Sciatic nerve (tissue), 2 donors: ENCODE measurements around the gene ATG4C. TPM values are rescaled to one million over a fixed set of nuclear protein-coding genes. Genes with fewer than 3 reads are reported as not detected.
A peak's percentile ranks its signal among the peaks of the same experiment; 100 is the strongest.
"Not testable (repeated sequence)": the region's sequence is repeated elsewhere in the genome, so short reads cannot be mapped to it uniquely, and the experiment has no call there.

Source experiments
- ATAC-seq: fragments of 200-7000 bp; cut with Tn5 transposase; one replicate; pipeline ENCODE4 v1.9.1; 2020; ENCODE audit warnings: mild to moderate bottlenecking, moderate library complexity
- DNase-seq: peaks from one replicate; pipeline ENCODE4 v3.0.0-alpha.2; 2020; ENCODE audit warnings: low spot score
- intact Hi-C: fragments of 100-400 bp; cut with DNase I; formaldehyde crosslinking; loops from one replicate; pipeline ENCODE4 v1.14.2; 2022
- total RNA-seq: library from RNA; stranded (reverse); fragmentation: NEBNext Ultra II Directional; extraction: Animal tissue kit (Norgen Biotek cat#: 25700); gene quantifications from one replicate; pipeline ENCODE4 v1.2.1, GENCODE V29; 2021
- donor health status: DM: no; HTN: no; CAD: no.
- donor health status: DM: no; HTN: no; CAD: no.

The ATG4C gene, protein sequence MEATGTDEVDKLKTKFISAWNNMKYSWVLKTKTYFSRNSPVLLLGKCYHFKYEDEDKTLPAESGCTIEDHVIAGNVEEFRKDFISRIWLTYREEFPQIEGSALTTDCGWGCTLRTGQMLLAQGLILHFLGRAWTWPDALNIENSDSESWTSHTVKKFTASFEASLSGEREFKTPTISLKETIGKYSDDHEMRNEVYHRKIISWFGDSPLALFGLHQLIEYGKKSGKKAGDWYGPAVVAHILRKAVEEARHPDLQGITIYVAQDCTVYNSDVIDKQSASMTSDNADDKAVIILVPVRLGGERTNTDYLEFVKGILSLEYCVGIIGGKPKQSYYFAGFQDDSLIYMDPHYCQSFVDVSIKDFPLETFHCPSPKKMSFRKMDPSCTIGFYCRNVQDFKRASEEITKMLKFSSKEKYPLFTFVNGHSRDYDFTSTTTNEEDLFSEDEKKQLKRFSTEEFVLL
- total RNA-seq = 14.4 TPM

DNA sequence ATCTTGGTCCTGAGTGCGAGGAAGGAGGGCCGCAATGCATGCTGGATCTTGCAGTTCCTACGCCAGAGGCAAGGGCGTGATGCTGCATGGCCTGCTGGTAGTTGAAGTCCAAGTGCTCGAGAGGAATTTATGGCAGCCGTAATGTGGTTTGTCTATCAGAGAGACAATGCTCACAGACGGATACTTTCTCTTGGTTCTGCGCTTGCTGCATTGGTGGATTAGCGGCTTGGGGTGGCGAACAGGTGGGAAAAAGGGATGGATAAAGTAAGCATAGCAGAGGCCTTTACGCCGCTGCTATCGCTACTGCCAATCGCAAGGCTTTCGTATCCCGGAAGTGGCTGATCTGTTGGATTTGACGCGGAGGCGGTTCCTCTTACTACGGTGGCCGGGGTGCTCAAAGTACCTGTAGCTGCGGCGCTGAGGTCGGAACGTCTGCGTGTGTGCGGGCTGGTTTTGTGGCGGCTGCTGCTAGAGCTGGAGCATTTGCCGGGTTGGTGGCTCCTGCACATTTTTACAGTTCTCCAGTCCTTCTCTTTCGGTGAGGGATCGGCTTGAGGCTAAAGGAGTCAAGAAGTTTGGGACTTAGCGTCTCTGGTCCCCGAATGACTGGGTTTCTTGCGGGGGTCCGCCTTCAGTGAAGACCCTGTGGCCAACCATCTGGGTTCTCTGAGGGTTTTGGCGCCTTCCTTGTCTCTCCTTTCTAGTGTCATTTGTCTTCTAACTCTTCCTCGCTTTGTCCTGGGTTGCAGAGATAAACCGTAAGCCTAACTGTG, at the start of gene ATG4C:
Gene ATG4C, plus strand, starts transcription at position 397 of the 773 bp plus-strand sequence. CDS start 19,655 bp downstream, outside the sequence.
- ATAC-seq (peak; percentile 100), DNase-seq (peak; percentile 96)
- intact Hi-C loops = no loop called here

DNA sequence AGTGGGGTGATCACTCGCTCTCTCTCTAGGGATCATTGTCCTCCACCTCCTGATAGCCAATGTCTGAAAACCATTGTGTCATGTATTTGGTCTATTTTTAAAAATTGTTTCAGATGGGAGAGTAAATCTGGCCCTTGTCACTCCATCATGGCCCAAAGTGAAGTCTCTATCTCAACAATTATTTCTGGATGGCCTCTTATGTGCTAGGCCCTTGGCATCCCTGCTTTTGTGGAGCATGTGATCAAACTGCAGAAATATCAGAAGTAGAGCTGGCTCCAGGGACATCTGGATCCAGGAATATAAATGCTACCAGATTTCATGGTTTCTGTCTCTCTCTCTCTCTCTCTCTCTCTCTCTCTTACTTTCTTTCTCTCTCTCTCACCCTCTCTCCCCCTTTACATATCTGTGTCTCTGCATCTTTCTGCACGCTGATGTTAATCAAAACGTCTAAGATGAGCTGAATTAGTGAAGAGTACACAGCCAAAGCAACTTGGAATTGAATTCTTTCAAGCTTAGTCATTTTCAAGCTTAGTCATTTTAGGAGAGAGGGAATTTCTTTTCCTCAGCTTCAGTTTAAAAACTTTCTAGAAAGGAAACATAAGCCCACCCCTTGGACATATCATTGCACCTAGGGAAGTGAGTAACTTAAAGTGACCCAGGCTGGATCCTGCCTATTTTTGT, 48.3 kb upstream of the ATG4C start:
- ATAC-seq = peak; percentile 66

DNA sequence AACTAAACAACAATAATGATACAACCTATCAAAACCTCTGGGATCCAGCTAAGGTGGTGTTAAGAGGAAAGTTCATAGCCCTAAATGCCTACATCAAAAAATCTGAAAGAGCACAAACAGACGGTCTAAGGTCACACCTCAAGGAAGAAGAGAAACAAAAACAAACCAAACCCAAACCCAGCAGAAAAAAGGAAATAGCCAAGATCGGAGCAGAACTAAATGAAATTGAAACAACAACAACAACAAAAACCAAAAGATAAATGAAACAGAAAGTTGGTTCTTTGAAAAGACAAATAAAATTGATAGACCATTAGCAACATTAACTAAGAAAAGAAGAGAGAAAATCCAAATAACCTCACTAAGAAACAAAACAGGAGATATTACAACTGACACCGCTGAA, 43.2 kb upstream of the ATG4C start:
- DNase-seq, ATAC-seq: not testable (repeated sequence)
- intact Hi-C loops = loop anchor here (10.0 kb wide), 1 partner anchor 236 kb away; no protein-coding TSS in a partner anchor

More for the DNA sequence above, 48.3 kb upstream of the ATG4C start:
- DNase-seq = no peak
- intact Hi-C loops = no loop called here

DNA sequence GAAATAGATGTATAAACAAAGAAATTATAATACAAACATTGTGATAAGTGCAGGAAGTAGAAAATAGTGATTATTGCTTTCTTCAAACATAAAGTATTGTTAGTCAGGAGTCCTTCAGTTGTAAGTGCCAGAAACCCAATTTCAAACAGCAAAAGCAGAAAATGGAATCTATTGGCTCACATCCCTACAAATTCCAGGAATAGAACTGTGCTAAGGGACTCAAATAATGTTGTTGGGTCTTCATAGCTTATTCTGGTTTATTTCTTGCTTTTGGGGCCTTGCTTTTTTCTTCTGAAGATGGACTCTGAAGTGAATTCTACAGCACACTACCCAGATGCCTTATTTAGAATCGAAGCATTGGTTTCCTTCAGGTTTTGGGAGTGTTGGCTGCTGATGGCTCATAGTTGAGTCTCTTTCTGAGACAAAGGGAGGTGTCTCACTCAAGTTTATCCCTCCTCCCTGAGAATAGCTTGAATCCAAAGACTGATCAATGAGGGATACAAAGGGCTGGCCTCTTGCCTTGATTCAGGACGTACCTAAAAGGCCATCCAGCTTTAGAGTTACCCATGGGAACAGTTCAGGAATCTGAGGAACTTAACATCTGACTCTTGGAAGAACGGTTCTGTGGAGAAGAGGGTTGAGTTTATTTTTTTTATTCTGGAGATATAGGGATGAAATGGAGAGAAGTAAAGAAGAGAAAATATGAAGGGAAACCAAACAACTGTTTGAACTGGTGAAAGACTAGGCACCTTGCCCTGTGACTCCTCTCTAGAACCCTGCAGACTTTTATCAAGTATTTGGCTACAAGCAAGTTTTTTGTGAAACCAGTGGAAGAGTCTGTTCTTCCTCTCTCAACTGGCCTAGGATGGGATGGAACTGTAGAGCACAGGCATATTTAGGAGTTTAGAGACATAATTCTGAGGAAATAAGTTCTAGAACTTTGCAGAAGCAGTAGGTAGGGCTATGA, 39.0 kb upstream of the ATG4C start:
- intact Hi-C loops = loop anchor here (10.0 kb wide), 1 partner anchor 240 kb away; no protein-coding TSS in a partner anchor
- DNase-seq (no peak), ATAC-seq (peak; percentile 46)

DNA sequence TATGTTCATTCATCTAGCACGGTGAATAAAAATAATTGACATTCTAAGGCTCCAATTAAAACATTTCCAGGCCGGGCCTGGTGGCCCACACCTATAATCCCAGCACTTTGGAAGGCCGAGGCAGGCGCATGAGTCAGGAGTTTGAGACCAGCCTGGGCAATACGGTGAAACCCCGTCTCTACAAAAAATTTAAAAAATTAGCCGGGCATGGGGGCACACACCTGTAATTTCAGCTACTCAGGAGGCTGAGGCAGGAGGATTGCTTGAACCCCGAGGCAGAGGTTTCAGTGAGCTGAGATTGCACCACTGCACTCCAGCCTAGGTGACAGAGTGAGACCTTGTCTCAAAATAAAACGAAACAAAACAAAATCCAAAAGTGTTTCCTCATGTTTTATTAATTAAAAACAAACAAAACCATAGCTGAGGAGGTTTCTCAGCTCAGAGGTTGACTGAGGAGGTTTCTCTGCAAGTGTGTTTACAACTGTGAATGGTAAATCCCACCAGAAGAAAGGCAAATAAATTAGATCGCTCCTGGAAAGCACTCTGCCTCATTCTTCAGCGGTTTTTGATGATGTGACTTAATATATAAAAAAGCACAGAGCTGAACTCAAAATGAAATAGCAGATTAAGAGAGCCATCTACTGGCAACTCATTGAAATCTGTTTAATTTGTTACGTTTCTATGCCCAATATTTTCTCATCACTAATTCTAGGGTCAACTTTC, 37.7 kb upstream of the ATG4C start:
- intact Hi-C loops = loop anchor here (10.0 kb wide), 1 partner anchor 241 kb away; no protein-coding TSS in a partner anchor
- peak; percentile 83 for ATAC-seq

DNA sequence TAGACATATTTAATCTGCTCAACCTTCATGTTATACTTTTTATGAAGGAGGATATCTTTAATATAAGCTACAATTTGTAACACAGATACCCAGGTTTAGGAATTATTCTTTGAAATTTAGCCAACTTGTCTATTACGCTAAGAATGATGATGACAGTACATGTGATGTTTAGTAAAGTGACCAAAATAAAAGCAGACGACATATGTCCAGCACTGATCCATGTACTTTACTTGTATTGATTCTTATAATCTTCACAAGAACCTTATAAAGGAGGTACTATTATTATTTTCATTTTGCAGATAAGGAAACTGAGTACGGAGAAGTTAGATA, 37.2 kb upstream of the ATG4C start:
- DNase-seq (no peak), ATAC-seq (no peak)
- intact Hi-C loops = loop anchor here (10.0 kb wide), 1 partner anchor 242 kb away; no protein-coding TSS in a partner anchor

More for the DNA sequence above, 37.7 kb upstream of the ATG4C start:
- DNase-seq = no peak

DNA sequence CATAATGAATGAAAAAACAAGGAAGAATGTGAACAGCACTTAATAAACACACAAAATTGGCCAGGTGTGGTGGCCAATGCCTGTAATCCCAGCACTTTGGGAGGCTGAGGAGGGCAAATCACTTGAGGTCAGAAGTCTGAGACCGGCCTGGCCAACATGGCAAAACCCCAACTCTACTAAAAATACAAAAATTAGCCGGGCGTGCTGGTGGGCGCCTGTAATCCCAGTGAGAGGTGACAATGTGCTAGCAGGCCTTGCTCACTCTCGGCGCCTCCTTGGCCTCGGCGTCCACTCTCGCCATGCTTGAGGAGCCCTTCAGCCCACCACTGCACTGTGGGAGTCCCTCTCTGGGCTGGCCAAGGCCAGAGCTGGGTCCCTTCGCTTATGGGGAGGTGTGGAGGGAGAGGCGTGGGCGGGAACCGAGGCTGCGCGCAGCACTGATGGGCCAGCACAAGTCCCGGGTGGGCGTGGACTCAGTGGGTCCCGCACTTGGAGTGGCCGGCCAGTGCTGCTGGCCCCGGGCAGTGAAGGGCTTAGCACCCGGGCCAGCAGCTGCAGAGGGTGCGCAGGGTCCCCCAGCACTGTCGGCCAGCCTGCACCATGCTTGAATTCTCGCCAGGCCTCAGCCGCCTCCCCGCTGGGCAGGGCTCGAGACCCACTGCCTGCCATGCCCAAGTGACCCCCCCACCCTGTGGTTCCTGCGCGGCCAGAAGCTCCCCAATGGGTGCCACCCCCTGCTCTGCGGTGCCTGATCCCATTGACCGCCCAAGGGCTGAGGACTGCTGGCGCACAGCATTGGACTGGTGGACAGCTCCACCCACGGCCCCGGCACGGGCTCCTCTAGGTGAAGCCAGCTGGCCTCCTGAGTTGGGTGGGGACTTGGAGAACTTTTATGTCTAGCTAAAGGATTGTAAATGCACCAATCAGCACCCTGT, 30.6 kb upstream of the ATG4C start:
- ATAC-seq (no peak), DNase-seq (no peak)
- intact Hi-C loops = no loop called here

DNA sequence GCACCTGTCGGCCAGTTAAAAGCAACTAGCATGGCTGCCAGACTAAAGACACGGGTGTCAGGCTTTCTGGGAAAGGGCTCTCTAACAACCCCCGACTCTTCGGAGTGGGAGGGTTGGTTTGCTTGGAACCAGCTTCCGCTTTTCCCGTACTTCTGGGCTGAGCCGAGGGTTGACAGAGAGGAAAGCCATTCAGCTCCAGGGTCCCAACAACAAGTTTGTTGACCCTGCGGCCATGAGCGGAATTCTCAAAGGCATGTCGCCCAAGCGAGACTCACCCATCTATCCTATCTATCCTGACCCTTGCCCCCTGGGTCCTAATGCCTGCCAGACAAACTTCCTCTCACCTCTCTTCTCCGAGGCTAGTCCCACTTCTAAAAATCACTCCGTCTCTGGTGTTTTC, 29.0 kb upstream of the ATG4C start:
- ATAC-seq, DNase-seq, intact Hi-C loops: not testable (repeated sequence)

DNA sequence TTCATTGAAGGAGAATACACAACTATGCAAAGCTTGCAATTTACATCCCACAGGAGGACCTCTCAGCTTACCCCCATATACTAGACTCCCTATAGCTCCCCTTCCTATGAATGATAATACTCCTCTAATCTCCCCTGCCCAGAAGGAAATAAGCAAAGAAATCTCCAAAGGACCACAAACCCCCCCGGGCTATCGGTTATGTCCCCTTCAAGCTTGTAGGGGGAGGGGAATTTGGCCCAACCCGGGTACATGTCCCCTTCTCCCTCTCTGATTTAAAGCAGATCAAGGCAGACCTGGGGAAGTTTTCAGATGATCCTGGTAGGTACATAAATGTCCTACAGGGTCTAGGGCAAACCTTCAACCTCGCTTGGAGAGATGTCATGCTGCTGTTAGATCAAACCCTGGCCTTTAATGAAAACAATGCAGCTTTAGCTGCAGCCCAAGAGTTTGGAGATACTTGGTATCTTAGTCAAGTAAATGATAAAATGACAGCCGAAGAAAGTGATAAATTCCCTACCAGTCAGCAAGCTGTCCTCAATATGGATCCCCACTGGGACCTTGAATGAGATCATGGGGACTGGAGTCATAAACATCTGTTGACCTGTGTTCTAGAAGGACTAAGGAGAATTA, 27.6 kb upstream of the ATG4C start:
- intact Hi-C loops, DNase-seq, ATAC-seq: not testable (repeated sequence)

DNA sequence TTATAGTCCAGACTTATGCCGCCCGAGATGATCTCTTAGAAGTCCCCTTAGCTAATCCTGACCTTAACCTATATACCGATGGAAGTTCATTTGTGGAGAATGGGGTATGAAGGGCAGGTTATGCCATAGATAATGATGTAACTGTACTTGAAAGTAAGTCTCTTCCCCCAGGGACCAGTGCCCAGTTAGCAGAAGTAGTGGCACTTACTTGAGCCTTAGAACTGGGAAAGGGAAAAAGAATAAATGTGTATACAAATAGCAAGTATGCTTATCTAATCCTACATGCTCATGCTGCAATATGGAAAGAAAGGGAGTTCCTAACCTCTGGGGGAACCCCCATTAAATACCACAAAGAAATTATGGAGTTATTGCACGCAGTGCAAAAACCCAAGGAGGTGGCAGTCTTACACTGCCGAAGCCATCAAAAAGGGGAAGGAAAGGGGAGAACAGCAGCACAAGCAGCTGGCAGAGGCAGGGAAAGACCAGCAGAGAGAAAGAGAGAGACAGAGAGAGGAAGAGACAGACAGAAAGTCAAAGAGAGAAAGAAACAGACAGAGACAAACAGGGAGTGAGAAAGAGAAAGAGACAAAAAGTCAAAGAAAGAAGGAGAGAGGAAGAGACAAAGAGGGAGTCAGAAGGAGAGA, 24.6 kb upstream of the ATG4C start:
- intact Hi-C loops, ATAC-seq, DNase-seq: not testable (repeated sequence)

DNA sequence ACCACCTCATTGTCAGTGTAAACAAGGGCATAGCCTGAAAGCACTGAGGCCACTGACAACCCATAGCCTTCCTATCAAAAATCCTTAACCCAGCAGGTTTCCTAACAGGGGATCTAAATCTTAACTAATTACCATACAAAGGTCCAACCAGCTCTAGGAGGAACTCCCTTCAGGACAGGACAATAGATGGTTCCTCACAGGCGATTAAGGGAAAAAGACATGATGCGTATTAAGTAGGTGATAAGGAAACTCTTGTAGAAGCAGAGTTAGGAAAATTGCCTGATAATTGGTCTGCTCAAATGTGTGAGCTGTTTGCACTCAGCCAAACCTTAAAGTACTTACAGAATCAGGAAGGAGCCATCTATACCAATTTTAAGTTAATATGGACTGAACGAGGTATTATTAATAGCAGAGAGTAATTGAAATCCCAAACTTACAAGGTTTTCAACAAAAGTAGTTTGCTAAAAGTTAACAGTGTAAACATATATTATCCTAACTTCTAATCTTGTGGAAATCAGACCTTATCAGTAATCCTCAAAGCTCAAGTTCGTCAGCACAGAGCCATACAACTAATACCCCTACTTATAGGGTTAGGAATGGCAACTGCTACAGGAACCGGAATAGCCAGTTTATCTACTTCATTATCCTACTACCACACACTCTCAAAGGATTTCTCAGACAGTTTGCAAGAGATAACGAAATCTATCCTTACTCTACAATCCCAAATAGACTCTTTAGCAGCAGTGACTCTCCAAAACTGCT, 23.7 kb upstream of the ATG4C start:
- intact Hi-C loops, DNase-seq, ATAC-seq: not testable (repeated sequence)

DNA sequence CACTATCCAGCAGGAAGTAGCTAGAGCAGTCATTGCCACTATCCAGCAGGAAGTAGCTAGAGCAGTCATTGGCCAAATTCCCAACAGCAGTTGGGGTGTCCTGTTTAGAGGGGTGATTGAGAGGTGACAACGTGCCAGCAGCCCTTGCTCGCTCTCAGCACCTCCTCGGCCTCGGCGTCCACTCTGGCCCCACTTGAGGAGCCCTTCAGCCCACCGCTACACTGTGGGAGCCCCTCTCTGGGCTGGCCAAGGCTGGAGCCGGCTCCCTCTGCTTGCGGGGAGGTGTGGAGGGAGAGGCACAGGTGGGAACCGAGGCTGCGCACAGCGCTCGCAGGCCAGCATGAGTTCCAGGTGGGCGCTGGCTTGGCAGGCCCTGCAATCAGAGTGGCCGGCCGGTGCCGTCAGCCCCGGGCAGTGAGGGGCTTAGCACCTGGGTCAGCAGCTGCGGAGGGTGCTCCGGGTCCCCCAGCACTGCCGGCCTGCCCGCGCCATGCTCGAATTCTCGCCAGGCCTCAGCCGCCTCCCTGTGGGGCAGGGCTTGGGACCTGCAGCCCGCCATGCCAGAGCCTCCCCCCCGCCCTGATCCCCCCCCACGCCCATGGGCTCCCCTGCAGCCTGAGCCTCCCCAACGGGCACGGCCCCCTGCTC, 22.6 kb upstream of the ATG4C start:
- intact Hi-C loops, DNase-seq, ATAC-seq: not testable (repeated sequence)

DNA sequence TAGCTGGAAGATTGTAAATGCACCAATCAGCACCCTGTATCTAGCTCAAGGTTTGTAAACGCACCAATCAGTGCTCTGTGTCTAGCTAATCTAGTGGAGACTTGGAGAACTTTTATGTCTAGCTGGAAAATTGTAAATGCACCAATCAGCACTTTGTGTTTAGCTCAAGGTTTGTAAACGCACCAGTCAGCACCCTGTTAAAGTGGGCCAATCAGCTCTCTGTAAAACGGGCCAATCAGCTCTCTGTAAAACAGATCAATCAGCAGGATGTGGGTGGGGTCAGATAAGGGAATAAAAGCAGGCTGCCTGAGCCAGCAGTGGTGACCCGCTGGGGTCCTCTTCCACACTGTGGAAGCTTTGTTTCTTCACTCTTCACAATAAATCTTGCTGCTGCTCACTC, 21.9 kb upstream of the ATG4C start:
- intact Hi-C loops, ATAC-seq, DNase-seq: not testable (repeated sequence)

DNA sequence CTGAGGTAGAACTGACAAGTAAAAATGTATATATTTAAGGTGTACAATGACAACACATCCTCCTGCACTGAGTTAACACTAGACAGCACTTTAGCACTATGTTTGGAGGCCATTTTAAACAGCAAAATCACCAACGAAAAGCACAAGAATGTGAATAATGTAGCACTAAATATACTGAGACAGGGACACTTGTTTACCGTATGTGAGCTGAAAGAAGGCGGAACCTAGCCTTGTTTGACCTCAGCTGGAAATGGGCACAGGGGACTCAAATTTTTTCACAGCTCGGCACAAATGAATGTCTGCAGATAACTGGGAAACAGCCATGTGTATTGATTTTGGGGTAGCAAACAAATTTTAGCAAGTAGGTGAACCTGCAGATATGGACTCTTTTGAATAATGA, 18.0 kb upstream of the ATG4C start:
- ATAC-seq (no peak), DNase-seq (no peak)
- intact Hi-C loops = no loop called here
